NCI-H1417 treated with DMSO at 0.1 percent for 48 hours (cell line): ENCODE data around the gene MICAL3.
A peak's percentile ranks its signal among the peaks of the same experiment; 100 is the strongest.
"Not testable (repeated sequence)": the region's sequence is repeated elsewhere in the genome, so short reads cannot be mapped to it uniquely, and the experiment has no call there.

Experiments used
- DNase-seq: peaks from one replicate; lab custom pipeline; 2025; lab: John Stamatoyannopoulos, UW

Gene MICAL3

GRCh38 chr22:17778412-17778976 lies 245.9 kb downstream of the MICAL3 start:
- DNase-seq, result no peak

GRCh38 chr22:17777717-17778044 lies 246.7 kb downstream of the MICAL3 start:
- DNase-seq, result no peak

GRCh38 chr22:17777005-17777716 lies 247.2 kb downstream of the MICAL3 start:
- DNase-seq, result no peak

- DNase-seq, result no peak
Observed at GRCh38 chr22:17775781-17776465, 248.4 kb downstream of the MICAL3 start.

GRCh38 chr22:17774926-17775685 lies 249.3 kb downstream of the MICAL3 start:
- no peak for DNase-seq

GRCh38 chr22:17774206-17774925 lies 250.0 kb downstream of the MICAL3 start, which contains the start of gene BID:
Gene BID, minus strand, starts transcription at chr22:17774469. Its CDS starts 24,353 bp downstream, at chr22:17750116.
- no peak for DNase-seq

- DNase-seq, result peak; percentile 1
Observed at GRCh38 chr22:17773606-17774205, 250.7 kb downstream of the MICAL3 start.

- no peak for DNase-seq
Observed at GRCh38 chr22:17772958-17773605, 251.3 kb downstream of the MICAL3 start.

GRCh38 chr22:17772249-17772957 lies 252.0 kb downstream of the MICAL3 start:
- no peak for DNase-seq

GRCh38 chr22:17770180-17771077 lies 253.9 kb downstream of the MICAL3 start:
- DNase-seq, result no peak

- DNase-seq, result no peak
Observed at GRCh38 chr22:17769716-17770082, 254.7 kb downstream of the MICAL3 start.

GRCh38 chr22:17769013-17769715 lies 255.2 kb downstream of the MICAL3 start:
- no peak for DNase-seq

GRCh38 chr22:17767233-17768065 lies 256.9 kb downstream of the MICAL3 start:
- no peak for DNase-seq

GRCh38 chr22:17764852-17765251 lies 259.5 kb downstream of the MICAL3 start:
- not testable (repeated sequence) for DNase-seq

GRCh38 chr22:17764036-17764435 lies 260.3 kb downstream of the MICAL3 start:
- DNase-seq, result no peak

GRCh38 chr22:17763442-17763841 lies 260.9 kb downstream of the MICAL3 start:
- not testable (repeated sequence) for DNase-seq

- DNase-seq, result no peak
Observed at GRCh38 chr22:17761138-17761488, 263.2 kb downstream of the MICAL3 start.
